A549 (cell line): ENCODE measurements around the gene LOC101059915.
"Not testable (repeated sequence)": the region's sequence is repeated elsewhere in the genome, so short reads cannot be mapped to it uniquely, and the experiment has no call there.

Experiments used
- CBX2 ChIP-seq: fragments of 200-600 bp; sonication (generic); IDR thresholded peaks from 2 replicates; pipeline ENCODE4 v1.6.1; 2016; ENCODE audit warnings: low read depth, mild to moderate bottlenecking, borderline replicate concordance
- TF ChIP-seq, protein P1 (sequence below): fragments of >200 bp; sonication (Bioruptor Twin); formaldehyde crosslinking; IDR thresholded peaks from 3 replicates; pipeline ENCODE4 v1.5.1; 2016

DNA sequence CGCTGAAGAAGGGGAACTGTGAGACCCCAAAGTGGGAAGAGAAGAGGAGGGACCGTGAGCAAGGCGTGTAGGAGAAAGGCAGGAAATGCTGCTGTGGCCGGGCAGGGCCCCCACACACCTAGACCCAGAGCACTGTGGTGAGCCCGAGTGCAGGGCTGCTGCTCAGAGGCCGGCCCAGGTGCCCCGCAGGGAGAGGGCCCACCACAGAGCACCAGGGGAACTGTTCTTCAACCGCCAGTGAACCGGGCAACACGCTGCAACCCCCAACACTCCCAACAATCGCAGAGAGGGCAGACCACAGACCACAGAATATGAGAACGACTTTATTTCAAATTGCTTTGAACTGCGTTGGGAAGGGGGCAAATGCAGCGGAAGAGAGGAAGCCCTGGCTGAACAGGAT, 46.7 kb downstream of the LOC101059915 start:
- TF ChIP-seq, protein P1, sequence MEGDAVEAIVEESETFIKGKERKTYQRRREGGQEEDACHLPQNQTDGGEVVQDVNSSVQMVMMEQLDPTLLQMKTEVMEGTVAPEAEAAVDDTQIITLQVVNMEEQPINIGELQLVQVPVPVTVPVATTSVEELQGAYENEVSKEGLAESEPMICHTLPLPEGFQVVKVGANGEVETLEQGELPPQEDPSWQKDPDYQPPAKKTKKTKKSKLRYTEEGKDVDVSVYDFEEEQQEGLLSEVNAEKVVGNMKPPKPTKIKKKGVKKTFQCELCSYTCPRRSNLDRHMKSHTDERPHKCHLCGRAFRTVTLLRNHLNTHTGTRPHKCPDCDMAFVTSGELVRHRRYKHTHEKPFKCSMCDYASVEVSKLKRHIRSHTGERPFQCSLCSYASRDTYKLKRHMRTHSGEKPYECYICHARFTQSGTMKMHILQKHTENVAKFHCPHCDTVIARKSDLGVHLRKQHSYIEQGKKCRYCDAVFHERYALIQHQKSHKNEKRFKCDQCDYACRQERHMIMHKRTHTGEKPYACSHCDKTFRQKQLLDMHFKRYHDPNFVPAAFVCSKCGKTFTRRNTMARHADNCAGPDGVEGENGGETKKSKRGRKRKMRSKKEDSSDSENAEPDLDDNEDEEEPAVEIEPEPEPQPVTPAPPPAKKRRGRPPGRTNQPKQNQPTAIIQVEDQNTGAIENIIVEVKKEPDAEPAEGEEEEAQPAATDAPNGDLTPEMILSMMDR: not testable (repeated sequence)
- not testable (repeated sequence) for TF ChIP-seq CBX2
